Tibial artery (tissue), 4 donors: ENCODE results near the gene RPL22.

Source experiments
- DNase-seq, 2 donors: peaks; one replicate each; pipeline ENCODE4 v3.0.0-alpha.2; 2019
- H3K27ac ChIP-seq, 2 donors: fragments of 200-600 bp; sonication (generic) in 1 of 2; 1 replicate in 1 of 2; 2 replicates in 1 of 2; pipeline ENCODE4 v1.5.1; 2018 to 2019; ENCODE audit warnings: mild to moderate bottlenecking in 1 of 2
- H3K27me3 ChIP-seq, 2 donors: fragments of 200-600 bp; sonication (generic) in 1 of 2; one replicate each; pipeline versions ENCODE4 v1.5.1 to v1.6.0; 2016 to 2019
- H3K36me3 ChIP-seq, 3 donors: fragments of 200-600 bp; sonication (generic) in 2 of 3; one replicate each; pipeline ENCODE4 v1.5.1; 2016 to 2019; ENCODE audit warnings: mild to moderate bottlenecking in 2 of 3
- H3K4me1 ChIP-seq, 4 donors: fragments of 200-600 bp; sonication (generic) in 2 of 4; 1 replicate in 3 of 4; 2 replicates in 1 of 4; pipeline ENCODE4 v1.5.1; 2016 to 2019
- H3K4me3 ChIP-seq, 2 donors: fragments of 200-600 bp; sonication (generic) in 1 of 2; 1 replicate in 1 of 2; 2 replicates in 1 of 2; pipeline ENCODE4 v1.5.1; 2018 to 2019; ENCODE audit warnings: mild to moderate bottlenecking in 2 of 2
- H3K9me3 ChIP-seq, 3 donors: fragments of 200-600 bp; sonication (generic) in 1 of 3; one replicate each; pipeline ENCODE4 v1.5.1; 2016 to 2019
- intact Hi-C: fragments of 100-400 bp; cut with DNase I; formaldehyde crosslinking; loops from one replicate; pipeline ENCODE4 v1.15.0; 2023; ENCODE audit warnings: low total_unique reads
- TF ChIP-seq, protein P1 (sequence below), 2 experiments: fragments of 200-600 bp in 1 of 2; fragments of 450-650 bp in 1 of 2; IDR thresholded peaks; one replicate each; pipeline ENCODE4 v1.5.1; 2017 to 2019; ENCODE audit warnings: antibody characterized with exemption in 2 of 2, mild to moderate bottlenecking in 1 of 2, moderate library complexity in 1 of 2

Gene RPL22

DNA sequence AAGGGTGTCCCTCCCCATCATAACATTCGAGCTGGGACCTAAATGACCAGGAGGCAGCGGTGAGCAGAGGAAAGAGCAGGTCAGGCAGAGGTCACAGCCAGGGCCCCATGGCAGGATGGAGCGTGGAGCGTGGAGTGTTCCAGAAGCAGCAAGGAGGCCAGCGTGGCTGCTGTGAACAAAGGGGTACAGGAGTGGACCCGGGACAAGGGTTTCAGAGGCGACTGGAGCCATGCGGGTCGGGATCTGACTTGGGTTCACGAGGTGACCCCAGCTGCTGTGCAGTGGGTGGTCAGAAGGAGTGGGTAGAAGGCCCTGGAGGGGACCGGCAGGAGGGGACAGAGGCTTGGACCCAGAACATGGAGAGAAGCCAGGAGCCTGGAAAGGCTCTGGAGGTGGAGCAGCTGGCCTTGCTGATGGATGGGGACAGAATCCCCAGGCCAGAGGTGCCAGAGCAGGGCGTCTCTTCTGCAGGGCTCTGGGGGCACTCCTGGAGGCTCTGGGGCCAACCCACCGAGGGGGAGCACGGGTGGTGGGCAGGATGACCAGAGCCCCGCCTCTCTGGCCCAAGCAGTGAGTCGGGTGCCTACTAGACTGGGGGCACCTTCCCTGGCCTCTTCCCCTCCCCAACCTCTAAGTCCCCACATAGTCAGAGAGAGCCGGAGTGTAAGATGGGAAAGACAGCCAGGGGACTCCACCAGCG, 21.6 kb downstream of the RPL22 start:
- Histone ChIP-seq H3K36me3 (no peaks in the 10 kb centered on the region), H3K4me3 (no peak overlapping the region), H3K27ac (no peak overlapping the region), H3K9me3 (no peaks in the 10 kb centered on the region), H3K27me3 (peaks cover 0 to 57% of the 10 kb centered on the region in 2 donors), H3K4me1 (peaks cover 0 to 39% (median 29%) of the 10 kb centered on the region in 4 donors)
- intact Hi-C loops, result no loop called here
- DNase-seq, result no peak
- TF ChIP-seq, protein P1, sequence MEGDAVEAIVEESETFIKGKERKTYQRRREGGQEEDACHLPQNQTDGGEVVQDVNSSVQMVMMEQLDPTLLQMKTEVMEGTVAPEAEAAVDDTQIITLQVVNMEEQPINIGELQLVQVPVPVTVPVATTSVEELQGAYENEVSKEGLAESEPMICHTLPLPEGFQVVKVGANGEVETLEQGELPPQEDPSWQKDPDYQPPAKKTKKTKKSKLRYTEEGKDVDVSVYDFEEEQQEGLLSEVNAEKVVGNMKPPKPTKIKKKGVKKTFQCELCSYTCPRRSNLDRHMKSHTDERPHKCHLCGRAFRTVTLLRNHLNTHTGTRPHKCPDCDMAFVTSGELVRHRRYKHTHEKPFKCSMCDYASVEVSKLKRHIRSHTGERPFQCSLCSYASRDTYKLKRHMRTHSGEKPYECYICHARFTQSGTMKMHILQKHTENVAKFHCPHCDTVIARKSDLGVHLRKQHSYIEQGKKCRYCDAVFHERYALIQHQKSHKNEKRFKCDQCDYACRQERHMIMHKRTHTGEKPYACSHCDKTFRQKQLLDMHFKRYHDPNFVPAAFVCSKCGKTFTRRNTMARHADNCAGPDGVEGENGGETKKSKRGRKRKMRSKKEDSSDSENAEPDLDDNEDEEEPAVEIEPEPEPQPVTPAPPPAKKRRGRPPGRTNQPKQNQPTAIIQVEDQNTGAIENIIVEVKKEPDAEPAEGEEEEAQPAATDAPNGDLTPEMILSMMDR (IDR thresholded peaks at IDR 0.05), result no peak

DNA sequence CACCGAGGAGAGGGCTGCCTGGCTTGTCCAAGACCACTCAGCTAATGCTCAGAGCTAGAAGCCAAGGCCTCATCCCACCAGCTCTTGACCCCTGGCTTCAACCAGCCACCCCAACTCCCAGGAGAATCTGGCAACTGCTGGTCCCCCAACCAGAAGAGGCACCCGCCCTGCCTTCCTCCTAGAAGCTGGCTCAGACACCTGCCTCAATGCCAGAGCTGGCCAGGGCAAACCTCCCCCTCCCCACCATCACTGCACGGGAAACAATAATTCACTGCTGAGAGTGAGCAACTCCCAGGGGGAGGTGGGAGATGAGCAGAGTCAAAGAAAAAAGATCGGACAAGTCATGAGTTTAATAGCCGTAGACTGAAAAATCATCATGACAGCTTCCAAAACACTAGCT, 22.6 kb downstream of the RPL22 start:
- H3K4me1 ChIP-seq, result peaks cover 0 to 34% (median 29%) of the 10 kb centered on the region in 4 donors
- intact Hi-C loops, result no loop called here
- H3K4me3 ChIP-seq, result no peak overlapping the region
- no peaks in the 10 kb centered on the region for H3K9me3 ChIP-seq
- TF ChIP-seq, protein P1 (IDR thresholded peaks at IDR 0.05), result no peak
- H3K27me3 ChIP-seq, result peaks cover 0 to 67% of the 10 kb centered on the region in 2 donors
- H3K36me3 ChIP-seq, result no peaks in the 10 kb centered on the region
- H3K27ac ChIP-seq, result no peak overlapping the region
- no peak for DNase-seq

DNA sequence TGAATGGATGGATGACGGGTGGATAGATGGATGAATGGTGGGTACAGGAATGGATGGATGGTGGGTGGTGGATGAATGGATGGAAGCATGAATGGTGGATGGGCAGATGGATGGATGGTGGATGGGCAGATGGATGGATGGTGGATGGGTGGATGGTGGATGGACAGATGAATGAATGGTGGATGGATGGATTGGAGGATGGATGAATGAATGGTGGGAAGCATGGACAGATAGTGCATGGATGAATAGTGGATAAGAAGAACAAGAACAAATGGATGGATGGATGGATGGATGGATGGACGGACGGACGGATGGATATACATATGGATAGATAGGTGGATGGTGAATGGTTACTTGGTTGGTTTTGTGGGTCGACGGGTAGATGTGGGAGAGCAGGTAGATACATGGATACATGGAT, 24.0 kb downstream of the RPL22 start:
- intact Hi-C loops, result no loop called here

DNA sequence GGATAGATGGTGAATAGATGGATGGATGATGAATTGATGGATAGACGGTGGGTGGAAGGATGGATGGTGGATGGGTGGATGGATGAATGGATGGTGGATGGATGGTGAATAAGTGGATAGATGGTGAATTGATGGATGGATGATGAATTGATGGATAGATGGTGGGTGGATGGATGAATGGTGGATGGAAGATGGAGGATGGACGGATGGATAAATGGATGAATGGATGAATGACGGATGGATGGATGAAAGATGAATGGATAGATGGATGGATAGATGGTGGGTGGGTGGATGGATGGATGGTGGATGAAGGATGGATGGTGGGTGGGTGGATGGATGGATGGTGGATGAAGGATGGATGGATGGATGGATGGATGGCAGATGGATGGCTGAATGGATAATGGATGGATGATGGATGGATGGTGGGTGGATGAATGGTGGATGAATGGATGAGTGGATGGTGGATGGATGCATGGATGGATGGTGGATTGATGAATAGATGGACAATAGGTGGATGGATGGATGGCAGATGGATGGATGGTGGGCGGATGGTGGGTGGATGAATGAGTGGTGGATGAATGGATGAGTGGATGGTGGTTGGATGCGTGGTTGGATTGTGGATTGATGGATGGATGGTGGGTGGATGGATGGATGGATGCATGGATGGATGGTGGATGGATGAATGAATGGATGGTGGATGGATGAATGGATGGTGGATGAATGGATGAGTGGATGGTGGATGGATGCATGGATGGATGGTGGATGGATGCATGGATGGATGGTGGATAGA, 24.6 kb downstream of the RPL22 start:
- TF ChIP-seq, protein P1 (IDR thresholded peaks at IDR 0.05), result no peak
- peaks cover 0 to 78% of the 10 kb centered on the region in 2 donors for H3K27me3 ChIP-seq
- no peak overlapping the region for H3K27ac ChIP-seq
- no peaks in the 10 kb centered on the region for H3K36me3 ChIP-seq
- peaks cover 0 to 20% (median 14%) of the 10 kb centered on the region in 4 donors for H3K4me1 ChIP-seq
- no peaks in the 10 kb centered on the region for H3K9me3 ChIP-seq
- no peak overlapping the region for H3K4me3 ChIP-seq
- intact Hi-C loops, result no loop called here
- no peak for DNase-seq

More for the DNA sequence above, 24.0 kb downstream of the RPL22 start:
- peaks cover 0 to 24% (median 20%) of the 10 kb centered on the region in 4 donors for H3K4me1 ChIP-seq
- no peak overlapping the region for H3K4me3 ChIP-seq
- no peak overlapping the region for H3K27ac ChIP-seq
- H3K9me3 ChIP-seq, result no peaks in the 10 kb centered on the region
- H3K36me3 ChIP-seq, result no peaks in the 10 kb centered on the region
- H3K27me3 ChIP-seq, result peaks cover 0 to 78% of the 10 kb centered on the region in 2 donors
- no peak for DNase-seq
- TF ChIP-seq, protein P1 (IDR thresholded peaks at IDR 0.05), result no peak

DNA sequence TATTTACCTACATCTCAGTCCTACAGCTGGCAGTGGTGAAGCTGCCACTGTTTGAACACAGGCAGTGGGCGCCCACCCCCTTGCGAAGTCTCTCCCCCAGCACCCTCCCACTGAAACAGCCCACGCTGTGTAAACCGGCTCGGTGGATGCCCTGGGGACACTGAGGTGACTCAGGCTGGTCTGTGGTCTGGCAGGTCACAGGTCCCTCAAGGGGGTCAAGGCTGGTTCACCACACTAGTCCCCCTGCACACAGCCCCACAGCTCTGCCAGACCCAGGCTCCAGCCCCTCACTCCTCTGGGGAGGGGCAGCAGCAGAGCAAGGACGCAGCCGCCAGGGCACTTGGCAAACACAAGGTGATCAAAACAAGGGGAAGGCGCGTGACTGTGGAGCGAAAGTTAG, 26.8 kb downstream of the RPL22 start:
- Histone ChIP-seq H3K4me1 (no peaks in the 10 kb centered on the region), H3K9me3 (no peaks in the 10 kb centered on the region), H3K27ac (no peak overlapping the region), H3K36me3 (no peaks in the 10 kb centered on the region), H3K4me3 (no peak overlapping the region), H3K27me3 (peaks cover 0 to 72% of the 10 kb centered on the region in 2 donors)
- no peak for DNase-seq
- intact Hi-C loops, result no loop called here
- TF ChIP-seq, protein P1 (IDR thresholded peaks at IDR 0.05), result no peak
